GM21447 (cell line): Measurements from ENCODE around the gene SPOCK1.

Experiments
- ATAC-seq: cut with Tn5 transposase; IDR thresholded peaks from one replicate; pipeline ENCODE4 v1.9.1; 2021; ENCODE audit not compliant: unreplicated experiment

The SPOCK1 gene

DNA sequence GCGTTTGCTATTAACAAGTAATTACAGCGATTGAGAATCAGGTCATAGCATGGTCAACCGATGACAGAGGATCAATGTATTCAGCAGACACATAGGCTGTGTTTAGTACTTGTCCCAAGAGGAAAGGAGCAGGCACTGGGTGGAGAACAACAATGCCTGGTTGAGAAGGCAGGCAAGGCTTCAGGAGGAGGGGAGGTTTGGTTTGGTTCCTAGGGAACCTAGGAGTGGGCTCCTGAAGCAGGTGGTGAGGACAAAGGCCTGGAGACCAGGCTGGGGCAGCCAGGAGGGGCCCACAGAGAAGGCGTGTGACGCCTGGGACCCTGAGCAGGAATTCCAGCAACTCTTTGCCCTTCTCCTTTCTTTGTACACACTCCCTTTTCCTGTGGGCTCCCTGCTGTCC is 195.6 kb downstream of the SPOCK1 start:
- ATAC-seq: no peak

DNA sequence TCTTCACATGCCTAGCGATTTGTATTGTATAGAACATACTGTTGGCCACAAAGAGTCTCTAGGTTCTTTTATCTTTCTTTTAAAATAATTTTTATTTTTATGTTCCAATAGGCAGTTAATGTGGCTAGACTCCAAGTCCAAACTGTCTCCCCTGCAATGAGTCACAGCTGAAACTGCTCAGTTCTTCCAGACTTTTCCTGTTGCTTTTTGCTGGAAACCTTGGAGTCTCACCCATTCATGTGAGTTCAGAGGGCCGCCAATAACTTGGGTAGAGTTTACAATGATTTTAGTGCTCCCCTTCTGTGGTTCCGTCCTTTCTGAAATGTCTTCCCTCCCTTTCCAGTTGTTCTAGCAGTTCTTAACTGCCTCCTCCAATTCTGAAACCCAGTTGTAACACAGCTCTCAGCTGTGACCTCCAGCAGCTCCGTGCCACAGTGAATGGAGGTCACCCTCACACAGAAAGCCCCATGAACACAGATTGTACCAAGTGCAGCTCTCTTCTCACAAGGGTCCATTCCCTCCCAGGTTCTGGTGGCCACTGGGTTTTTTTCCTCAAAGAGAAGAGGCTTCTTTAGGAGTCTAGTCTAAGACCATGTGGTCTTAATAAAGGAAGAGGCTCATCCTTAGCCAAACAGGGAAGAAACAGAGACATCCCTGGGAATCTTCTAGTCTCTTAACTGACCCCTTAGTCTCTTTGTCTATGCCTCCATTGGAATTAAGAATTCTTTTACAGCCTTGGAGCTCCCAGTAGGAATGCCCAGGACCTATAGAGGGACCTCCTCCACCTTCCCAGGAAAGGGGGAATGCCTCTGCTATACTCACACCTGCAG is 198.5 kb downstream of the SPOCK1 start:
- no peak for ATAC-seq

DNA sequence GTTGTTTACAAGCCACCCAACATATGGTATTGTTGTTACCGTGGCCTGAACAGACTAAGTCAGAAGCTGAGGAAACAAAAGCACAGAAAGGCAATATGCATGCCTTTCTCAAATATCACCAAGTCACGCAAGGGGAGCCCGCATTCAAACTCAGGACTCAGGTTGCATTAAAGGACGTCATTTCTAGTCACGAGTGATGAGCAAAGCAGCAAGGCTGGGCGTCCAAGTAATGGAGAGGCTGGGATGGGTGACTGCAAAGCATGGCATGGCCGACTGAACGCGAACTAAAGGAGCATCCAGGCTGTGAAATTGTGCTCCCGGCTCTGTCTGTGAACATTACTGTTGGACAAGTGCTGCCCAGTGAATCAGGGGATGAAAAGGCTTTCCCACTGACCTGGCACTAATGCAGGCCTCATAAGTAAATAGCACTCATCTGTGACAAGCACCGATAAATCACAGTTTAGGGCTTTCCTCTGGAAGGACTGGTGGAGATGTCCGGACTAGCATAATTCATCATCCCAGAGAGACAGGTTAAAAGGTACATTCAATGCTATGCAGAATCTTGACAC is 202.8 kb downstream of the SPOCK1 start:
- ATAC-seq: no peak

DNA sequence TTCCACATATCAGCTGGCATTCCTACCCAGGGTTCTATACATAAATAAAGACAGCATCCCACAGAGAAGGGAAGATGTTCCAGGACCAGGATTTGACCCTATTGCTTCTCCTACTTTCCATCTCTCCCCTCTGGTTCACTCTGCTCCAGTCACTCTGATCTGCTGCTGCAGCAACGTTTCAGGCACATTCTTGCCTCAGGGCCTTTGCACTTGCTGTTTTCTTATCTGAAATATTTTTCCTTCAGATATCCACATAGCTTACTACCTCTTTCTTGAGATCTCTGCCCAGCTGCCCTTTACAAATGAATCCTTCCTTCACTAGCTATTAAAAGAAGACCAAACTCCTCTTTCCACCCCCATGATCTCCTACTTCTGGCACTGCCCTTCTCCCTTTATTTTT is 204.5 kb downstream of the SPOCK1 start:
- no peak for ATAC-seq

DNA sequence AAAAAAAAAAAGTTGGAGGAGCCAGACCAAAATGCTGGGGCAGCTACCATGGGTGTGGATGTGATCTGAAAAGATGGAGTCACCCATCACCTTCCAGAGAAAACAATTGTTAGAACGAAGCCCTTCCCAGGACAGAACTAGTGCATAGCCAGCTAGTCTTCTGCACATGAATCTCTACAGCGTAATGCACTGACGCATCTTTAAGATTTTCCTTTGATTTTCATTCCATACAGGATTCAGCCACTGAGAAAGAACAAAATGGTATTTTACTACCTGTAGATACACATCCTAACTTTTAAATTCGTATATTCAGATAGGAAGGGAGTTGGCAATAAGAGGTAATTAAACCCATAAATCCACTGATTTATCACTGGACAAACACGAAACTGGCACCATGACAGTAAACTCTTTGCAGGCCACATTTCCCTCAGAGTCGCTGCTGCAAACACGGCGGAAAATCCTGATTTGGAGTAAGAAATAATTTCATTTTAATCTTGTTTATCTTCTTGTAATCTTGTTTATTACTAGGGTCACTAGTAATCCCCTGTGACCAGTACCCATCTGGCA is 206.6 kb downstream of the SPOCK1 start:
- no peak for ATAC-seq

DNA sequence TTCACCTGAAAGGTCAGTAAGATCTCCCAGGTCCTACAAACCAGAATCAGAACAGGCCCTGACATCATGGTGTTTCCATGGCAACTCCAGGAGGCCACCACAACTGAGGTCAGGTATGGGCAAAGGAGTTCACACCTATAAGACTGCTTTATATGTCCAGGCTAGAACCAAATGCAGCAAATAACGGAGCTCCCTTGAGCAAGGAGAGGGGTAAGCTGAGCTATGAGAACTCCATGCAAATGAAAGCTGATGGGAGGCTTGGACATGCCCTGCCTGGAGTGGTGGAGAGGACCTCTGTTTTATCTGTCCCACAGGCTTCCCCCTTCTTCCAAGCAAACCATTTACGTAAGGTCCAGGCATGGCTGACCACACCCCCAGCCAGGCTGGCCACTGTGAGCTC is 207.7 kb downstream of the SPOCK1 start:
- no peak for ATAC-seq

DNA sequence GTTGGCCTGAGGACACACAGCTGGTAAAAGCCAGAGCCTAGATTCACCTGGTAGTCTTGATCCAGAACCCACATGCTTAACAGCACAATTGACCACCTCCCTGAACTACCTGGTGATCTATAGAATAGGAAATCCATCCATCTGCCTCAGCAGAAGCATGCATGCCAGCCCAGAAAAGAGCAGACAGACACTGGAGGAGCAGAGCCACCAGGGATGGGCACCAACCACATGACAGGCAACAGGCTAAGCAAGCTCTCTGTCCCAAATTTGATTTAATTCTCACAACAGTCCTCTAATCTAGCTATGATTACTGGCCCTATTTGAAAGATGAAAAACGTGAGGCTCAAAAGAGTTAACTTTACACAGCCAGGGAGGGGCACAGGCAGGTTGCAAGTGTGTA is 208.1 kb downstream of the SPOCK1 start:
- no peak for ATAC-seq

DNA sequence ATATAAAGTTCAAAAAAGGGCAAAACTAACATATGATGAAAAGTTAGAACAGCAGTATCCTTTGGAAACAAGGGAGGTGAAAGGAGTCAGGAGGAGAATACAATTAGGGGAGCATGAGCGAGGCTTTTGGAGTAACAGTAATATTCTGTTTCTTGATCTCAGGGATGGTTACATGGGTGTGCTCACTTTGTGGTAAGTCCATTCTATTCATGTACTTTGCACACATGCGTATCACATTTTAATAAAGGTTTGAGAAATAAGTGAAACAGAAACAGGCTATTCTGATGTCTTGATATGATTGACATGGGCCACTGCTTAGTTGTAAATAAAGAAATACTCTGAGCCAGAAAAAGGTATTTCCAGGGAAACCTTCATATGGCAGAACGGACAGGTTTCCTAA is 208.8 kb downstream of the SPOCK1 start:
- ATAC-seq: no peak

DNA sequence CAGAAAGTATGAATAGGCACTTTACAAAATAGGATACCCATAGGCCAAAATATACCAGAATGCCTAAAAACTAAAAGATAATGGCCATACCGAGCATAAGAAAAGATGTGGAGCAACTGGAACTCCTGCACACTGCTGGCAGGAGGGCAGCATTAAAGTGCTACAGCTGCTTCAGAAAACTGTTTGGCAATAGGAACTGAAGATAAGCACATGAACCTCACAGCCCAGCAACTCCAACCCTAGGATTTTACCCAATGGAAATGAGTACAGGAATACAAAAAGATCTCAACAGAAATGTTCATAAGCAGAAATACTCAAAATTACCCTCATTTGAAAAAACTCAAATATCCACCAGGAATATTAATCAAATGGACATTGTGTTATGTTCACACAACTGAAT is 209.3 kb downstream of the SPOCK1 start:
- ATAC-seq: no peak

DNA sequence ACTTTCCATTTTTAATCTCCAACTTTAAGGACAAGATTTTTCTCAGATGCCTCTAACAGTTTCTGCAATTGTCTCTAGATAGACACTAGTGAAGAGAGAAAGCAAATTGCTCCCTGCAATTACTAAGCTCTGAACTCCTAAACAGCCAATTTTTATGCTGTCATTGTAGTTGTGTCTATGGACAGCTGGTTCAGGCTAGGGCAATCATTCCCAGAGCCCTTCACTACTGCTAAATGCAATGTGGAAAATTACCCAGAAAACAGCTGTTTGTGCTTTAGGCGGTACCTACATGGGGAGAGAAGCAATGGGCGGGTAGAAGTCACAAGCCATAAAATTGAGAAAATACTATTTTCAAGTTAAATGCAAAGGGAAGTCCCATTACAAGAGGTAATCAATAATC is 211.6 kb downstream of the SPOCK1 start:
- no peak for ATAC-seq

DNA sequence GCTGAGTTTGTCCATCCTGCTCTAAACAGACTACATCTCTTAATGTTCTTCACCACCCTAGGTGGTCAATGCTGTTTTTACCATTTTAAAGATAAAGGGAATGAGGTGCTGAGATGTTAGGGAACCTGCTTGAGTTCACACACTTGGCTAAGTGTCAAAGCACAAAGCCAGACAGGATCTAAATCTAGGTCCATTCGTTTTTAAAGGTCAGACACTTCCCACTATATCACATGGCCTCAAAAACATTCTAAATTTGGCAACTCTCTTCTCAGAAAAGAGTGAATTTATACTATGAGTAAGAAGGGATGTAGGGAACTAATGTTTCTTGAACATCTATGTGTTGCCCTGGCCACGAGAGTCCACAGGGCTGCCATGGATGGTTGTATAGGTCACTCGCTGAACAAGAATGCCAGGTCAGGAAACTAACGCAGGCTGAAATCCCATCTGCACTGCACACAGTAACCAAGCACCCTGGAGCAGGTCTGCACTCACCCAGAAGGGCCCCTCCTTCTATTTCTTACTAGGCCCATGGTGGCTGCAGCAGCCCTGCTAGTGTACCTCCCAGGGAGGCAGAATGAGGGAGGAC is 213.0 kb downstream of the SPOCK1 start:
- ATAC-seq: no peak

DNA sequence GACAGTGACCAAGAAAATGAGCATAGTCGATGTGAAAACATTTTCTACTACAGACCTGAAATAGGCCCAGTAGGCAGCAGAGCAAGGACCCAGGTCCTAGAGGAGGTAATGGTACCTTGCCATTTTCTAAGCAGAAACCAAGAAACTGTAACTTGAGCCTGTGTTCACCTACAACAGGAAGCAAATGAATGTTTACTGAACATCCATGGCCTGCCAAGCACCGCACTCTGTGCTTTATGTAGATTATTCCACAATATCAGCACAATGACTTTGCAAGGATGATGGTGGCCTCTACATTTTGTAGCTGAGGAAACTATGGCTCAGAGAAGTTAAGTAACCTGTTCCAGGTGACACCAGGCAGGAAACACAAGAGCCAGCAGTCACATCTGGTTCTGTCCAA is 215.3 kb downstream of the SPOCK1 start:
- ATAC-seq: no peak

DNA sequence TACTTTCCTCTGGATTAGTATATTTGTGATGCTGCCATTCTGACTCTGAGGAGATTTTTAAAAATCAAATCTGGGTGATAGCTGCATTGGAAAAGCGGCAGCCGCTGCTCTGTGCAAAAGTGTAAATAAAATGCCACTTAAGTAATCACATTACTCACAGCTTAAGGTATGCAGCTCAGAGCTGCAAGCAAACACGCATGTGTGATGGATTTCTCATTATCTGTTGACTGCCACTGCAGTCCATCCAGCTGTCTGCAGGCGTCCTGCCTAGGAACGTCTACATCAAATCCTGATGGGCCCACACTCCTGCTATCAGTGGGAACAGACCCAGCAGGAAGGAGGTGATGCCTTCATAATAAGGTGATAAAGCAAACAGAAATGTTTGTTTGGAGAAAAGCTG is 216.9 kb downstream of the SPOCK1 start:
- ATAC-seq: no peak

DNA sequence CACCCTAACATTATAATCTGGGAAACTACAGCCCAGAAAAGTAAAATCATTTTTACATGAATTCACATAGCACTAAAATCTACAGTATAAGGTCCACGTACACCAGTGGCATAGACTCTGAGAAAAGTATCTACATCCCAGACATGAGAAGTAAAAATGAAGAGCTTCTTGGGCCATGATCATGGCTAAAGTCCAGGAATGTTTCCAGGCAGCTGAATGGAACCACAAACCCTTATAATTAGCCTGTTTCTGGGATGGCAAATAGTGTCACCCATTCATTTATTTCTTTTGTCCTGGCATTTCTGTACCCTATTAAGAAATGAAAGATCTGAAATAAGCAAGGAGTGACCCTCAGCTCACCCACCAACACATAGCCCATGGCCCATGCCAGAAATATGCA is 217.9 kb downstream of the SPOCK1 start:
- ATAC-seq: no peak

DNA sequence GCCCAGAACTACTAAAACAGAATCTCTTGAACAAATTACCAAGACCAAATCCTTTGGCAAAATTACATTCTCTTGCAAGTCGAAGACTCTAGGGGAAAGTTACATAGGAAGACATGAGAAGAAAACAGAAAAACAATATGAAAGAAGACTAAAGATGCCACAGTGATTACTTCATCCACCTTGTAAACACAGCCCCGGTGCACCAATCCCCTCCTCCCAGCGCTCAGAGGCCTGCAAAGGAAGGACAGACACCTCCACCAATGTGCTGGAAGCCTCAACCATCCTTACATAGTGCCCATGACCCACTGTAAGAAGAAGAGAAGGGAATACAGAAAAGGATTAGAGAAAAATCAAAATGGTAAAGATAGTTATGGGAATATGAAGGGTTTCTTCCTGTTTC is 218.5 kb downstream of the SPOCK1 start:
- no peak for ATAC-seq

DNA sequence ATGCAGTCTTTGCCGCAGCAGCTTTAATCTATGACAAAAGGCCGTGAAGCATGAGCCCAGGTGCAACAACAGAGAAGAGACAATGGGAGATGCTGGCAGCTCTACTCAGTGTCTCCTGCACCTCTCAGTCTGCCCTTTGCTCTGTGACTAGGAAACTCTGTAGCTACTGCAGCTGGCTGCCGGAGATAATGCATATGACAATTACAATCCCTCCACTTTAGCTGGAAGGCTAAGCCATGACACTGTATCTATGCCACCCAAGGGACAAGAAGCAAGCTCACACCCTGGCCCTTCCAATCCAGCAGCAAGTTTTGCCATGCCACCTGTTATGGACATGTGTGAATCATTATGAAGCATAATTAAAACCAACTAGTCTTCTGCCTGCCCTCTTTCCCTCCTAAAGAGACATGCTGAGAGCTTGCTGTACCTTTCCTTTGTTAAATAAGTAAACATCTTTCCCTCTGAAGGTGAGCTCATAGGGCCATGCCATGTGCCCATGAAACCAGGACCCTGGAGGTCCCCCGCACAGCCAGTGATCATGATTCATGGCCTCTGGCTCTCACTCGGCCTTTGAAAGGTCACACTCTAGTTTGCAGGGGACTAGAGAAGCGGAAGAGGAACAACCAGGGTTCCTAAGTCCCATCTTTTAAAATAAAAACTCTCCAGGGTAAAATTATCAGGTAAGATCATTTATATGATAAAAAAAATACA is 219.4 kb downstream of the SPOCK1 start:
- ATAC-seq: no peak

DNA sequence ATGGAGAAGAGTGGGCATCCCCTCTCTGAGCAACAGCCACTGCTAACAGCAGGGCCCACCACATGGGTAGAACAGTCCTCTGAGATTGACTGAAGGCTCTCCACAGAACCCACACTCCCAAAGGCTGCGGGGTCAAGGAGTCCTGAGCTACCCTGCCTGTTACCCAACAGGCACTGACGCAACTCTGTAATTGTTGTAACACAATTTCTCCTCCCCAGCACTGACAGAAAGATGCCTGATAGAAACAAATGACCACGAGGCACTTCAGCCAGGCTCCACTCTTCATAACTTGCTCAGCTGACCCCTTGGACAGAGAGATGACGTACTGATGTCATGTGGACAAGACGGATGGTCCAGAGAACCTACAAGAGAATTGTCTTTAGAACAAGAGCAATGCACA is 220.7 kb downstream of the SPOCK1 start:
- ATAC-seq: no peak

DNA sequence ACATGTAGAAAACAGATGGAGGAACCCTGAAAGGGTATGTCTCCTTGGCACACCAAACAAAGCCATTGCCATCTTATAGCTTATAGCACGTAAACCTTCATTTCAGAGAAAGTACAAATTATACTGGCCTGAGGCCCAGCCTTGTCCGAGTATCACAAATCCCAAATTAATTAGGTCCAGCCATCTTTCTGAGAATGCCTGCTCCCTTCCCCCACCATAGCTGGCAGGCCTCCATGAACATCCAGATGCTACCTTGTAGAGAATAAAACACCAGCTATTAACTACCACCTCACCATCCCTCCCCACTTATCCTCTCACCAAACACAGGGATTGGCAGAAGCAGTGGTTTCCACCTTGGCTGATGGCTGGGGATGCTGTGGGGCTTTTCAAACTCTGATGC is 224.0 kb downstream of the SPOCK1 start:
- ATAC-seq: no peak

DNA sequence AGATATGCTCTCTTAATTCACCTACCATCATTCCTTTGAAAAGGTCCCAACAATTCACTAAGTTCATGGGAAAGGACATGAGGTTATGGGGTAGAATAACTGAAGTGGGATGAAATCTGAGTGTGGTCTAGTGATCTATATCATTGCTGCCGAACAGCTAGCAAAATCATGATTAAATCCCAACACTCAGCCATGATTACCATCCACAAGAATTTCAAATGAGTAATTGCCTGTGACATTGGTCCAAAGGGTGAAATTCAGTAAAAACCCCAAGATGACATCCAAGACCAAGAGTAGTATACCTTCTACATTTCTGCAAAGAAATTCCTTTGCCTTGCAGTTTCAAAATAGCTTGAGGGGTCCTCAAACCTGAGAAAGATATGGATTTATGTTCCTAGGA is 225.6 kb downstream of the SPOCK1 start:
- ATAC-seq: no peak

DNA sequence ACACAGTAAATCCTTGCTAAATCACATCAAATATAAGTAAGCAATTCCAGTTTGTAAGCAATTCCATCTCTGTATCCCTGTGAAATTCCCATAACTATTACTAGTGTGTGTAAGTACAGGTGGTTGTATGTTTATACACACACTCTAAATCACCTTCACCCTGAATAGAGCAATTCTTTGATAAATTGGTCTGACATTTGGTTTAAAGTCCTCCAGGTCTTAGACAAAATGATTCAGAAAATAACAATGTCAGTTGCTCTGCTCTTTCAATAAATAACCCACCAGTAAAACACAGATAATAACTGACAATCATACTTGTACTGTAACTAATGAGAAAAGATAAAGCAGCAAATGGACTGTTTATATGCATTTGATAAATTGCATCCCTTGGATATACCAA is 226.3 kb downstream of the SPOCK1 start:
- ATAC-seq: no peak

DNA sequence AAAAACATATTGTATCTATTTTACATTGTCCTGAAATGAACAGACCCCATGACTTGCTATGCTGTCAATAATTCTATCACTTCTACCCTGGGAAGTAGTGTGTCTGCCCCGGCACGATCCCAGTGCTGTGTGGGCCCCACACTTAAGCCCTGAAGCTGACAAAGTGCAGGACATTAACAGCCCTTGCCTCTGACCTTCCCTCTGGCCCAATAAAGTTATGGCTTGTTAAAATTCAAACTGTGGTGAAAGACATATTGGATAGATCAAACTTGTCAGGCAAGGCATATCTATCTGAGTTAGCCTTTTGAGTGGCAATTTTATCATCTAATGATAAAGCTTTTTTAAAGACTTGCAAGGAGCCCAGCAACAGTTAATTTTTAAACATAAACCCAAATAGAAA is 229.2 kb downstream of the SPOCK1 start:
- ATAC-seq: no peak

DNA sequence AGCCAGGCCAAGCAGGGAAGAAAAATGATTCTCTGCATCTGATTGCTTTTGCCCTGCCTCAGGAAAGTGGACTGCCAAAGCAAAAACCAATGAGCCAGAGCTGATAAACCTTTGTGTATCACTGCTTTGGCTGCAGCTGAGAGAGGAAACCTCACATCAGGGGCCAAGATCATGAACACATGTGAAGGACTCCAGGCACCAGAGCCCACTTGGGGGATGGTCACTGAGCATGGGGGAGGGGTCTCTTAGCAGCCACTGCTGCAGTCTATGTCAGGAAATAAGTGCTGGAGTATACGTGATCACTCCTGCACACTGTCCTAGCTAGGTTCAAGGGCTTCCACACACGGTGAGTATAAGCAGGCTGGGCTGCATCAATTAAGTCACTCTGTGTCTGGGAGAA is 229.9 kb downstream of the SPOCK1 start:
- ATAC-seq: no peak
